A549 (cell line): ENCODE data around the gene ERICH6B. TPM values are rescaled to one million over a fixed set of nuclear protein-coding genes. Genes with fewer than 3 reads are reported as not detected.

ENCODE experiments used
- ATAC-seq, 2 experiments: fragments of 200-7000 bp in 1 of 2; fragments of >200 bp in 1 of 2; cut with Nextera tagmentation in 1 of 2; cut with Tn5 transposase in 1 of 2; 3 replicates each; pipeline versions ENCODE4 v1.8.0 to v1.9.1; 2018 to 2020; ENCODE audit warnings: mild to moderate bottlenecking in 1 of 2, moderate library complexity in 1 of 2
- CTCF ChIA-PET: fragments of 300-600 bp; sonication (Branson Sonifier 250); formaldehyde crosslinking; extraction: SDS; loops from one replicate; lab custom pipeline; 2021; ENCODE audit warnings: antibody characterized with exemption, inconsistent platforms; lab: Yijun Ruan, JAX
- POLR2A ChIA-PET: fragments of 350-600 bp; formaldehyde crosslinking; extraction: SDS; loops from one replicate; lab custom pipeline; 2021; ENCODE audit warnings: antibody characterized with exemption, inconsistent platforms; lab: Yijun Ruan, JAX
- DNase-seq, 2 experiments: peaks; one replicate each; pipeline versions ENCODE4 v3.0.0 to v3.0.0-alpha.2; 2011 to 2016; ENCODE audit warnings: low read depth in 1 of 2, low spot score in 1 of 2
- FAIRE-seq: peaks from 2 replicates; lab custom pipeline; 2011; peaks lifted over from hg19 to GRCh38; lab: Jason Lieb, UNC
- H3K27ac ChIP-seq, 2 experiments: fragments of >200 bp; sonication (Bioruptor Twin); formaldehyde crosslinking; 3 replicates each; pipeline ENCODE4 v1.5.1; 2016 to 2017
- H3K4me1 ChIP-seq: fragments of >200 bp; sonication (Bioruptor Twin); formaldehyde crosslinking; 3 replicates; pipeline ENCODE4 v1.6.1; 2016
- H3K4me2 ChIP-seq: fragments of >200 bp; sonication (Bioruptor Twin); formaldehyde crosslinking; 3 replicates; pipeline ENCODE4 v1.6.1; 2016
- H3K4me3 ChIP-seq: fragments of >200 bp; sonication (Bioruptor Twin); formaldehyde crosslinking; 3 replicates; pipeline ENCODE4 v1.5.1; 2016
- H3K9me3 ChIP-seq: fragments of >200 bp; sonication (Bioruptor Twin); formaldehyde crosslinking; 3 replicates; pipeline ENCODE4 v1.6.1; 2016
- CBX8 ChIP-seq: fragments of 200-600 bp; sonication (generic); IDR thresholded peaks from 2 replicates; pipeline ENCODE4 v1.6.1; 2016
- CEBPB ChIP-seq, 2 experiments: fragments of >200 bp in 1 of 2; sonication (Bioruptor Twin) in 1 of 2; formaldehyde crosslinking in 1 of 2; IDR thresholded peaks; 2 replicates each; pipeline ENCODE4 v1.6.1; 2012 to 2016
- E2F6 ChIP-seq: IDR thresholded peaks from 2 replicates; pipeline ENCODE4 v1.6.1; 2012; ENCODE audit warnings: low read depth, borderline replicate concordance
- EHF ChIP-seq: fragments of 250-450 bp; sonication (Bioruptor Pico); IDR thresholded peaks from 2 replicates; pipeline ENCODE4 v1.5.0; 2020; ENCODE audit warnings: mild to moderate bottlenecking
- ELK1 ChIP-seq: fragments of 150-350 bp; IDR thresholded peaks from 2 replicates; pipeline ENCODE4 v1.6.1; 2014; ENCODE audit warnings: low read depth, mild to moderate bottlenecking, low read length
- EP300 ChIP-seq, 2 experiments: fragments of >200 bp; sonication (Bioruptor Twin); formaldehyde crosslinking; IDR thresholded peaks; 2 replicates in 1 of 2; 3 replicates in 1 of 2; pipeline ENCODE4 v1.6.1; 2016 to 2017
- ESRRA ChIP-seq: fragments of 150-350 bp; IDR thresholded peaks from 2 replicates; pipeline ENCODE4 v1.6.1; 2014; ENCODE audit warnings: mild to moderate bottlenecking, low read length, borderline replicate concordance
- FOSL2 ChIP-seq, 2 experiments: fragments of 450-650 bp in 1 of 2; fragments of >200 bp in 1 of 2; sonication (Bioruptor Twin) in 1 of 2; formaldehyde crosslinking; IDR thresholded peaks; 2 replicates each; pipeline versions ENCODE4 v1.5.0 to v1.6.1; 2016 to 2020; ENCODE audit warnings: mild to moderate bottlenecking in 1 of 2, moderate library complexity in 1 of 2
- FOXS1 ChIP-seq: fragments of 250-450 bp; sonication (Bioruptor Pico); IDR thresholded peaks from 2 replicates; pipeline ENCODE4 v1.5.0; 2020; ENCODE audit warnings: mild to moderate bottlenecking, moderate library complexity
- HDAC2 ChIP-seq: fragments of 200-600 bp; sonication (generic); IDR thresholded peaks from 2 replicates; pipeline ENCODE4 v1.6.1; 2016
- HOXA7 ChIP-seq: fragments of 250-450 bp; sonication (Bioruptor Pico); IDR thresholded peaks from 2 replicates; pipeline ENCODE4 v1.5.0; 2020; ENCODE audit warnings: mild to moderate bottlenecking, moderate library complexity
- HOXB5 ChIP-seq: fragments of 250-450 bp; sonication (Bioruptor Pico); IDR thresholded peaks from 2 replicates; pipeline ENCODE4 v1.5.0; 2020; ENCODE audit warnings: mild to moderate bottlenecking, moderate library complexity
- JUN ChIP-seq, 2 experiments: fragments of >200 bp; sonication (Bioruptor Twin); formaldehyde crosslinking; IDR thresholded peaks; 2 replicates in 1 of 2; 3 replicates in 1 of 2; pipeline ENCODE4 v1.6.1; 2016 to 2017
- JUNB ChIP-seq: fragments of >200 bp; sonication (Bioruptor Twin); formaldehyde crosslinking; IDR thresholded peaks from 2 replicates; pipeline ENCODE4 v1.6.1; 2016
- KDM5A ChIP-seq: fragments of 200-600 bp; sonication (generic); IDR thresholded peaks from 2 replicates; pipeline ENCODE4 v1.6.1; 2016; ENCODE audit warnings: antibody characterized with exemption, mild to moderate bottlenecking
- MAFK ChIP-seq: fragments of 450-650 bp; IDR thresholded peaks from 2 replicates; pipeline ENCODE4 v1.6.1; 2014; ENCODE audit not compliant: partially characterized antibody
- NFE2L2 ChIP-seq: fragments of 150-350 bp; conservative IDR thresholded peaks from 2 replicates; pipeline ENCODE4 v1.6.1; 2014; ENCODE audit warnings: low read length
- PBX3 ChIP-seq: IDR thresholded peaks from 2 replicates; pipeline ENCODE4 v1.6.1; 2012
- PHF8 ChIP-seq: fragments of 200-600 bp; sonication (generic); IDR thresholded peaks from 2 replicates; pipeline ENCODE4 v1.6.1; 2016; ENCODE audit warnings: low read depth, mild to moderate bottlenecking, antibody characterized with exemption, moderate library complexity, borderline replicate concordance
- RAD21 ChIP-seq, 2 experiments: fragments of >200 bp in 1 of 2; sonication (Bioruptor Twin) in 1 of 2; formaldehyde crosslinking in 1 of 2; IDR thresholded peaks in 1 of 2; conservative IDR thresholded peaks in 1 of 2; 2 replicates in 1 of 2; 3 replicates in 1 of 2; pipeline ENCODE4 v1.6.1; 2012 to 2018; ENCODE audit warnings: inconsistent platforms in 1 of 2
- RCOR1 ChIP-seq: fragments of 150-350 bp; IDR thresholded peaks from 2 replicates; pipeline ENCODE4 v1.6.1; 2014; ENCODE audit warnings: antibody characterized with exemption, low read length, low read depth
- RFX5 ChIP-seq: fragments of 450-650 bp; IDR thresholded peaks from 2 replicates; pipeline ENCODE4 v1.7.1; 2014; ENCODE audit warnings: antibody characterized with exemption, mild to moderate bottlenecking, moderate library complexity
- TFCP2L1 ChIP-seq: fragments of 250-450 bp; sonication (Bioruptor Pico); IDR thresholded peaks from 2 replicates; pipeline ENCODE4 v1.5.0; 2021; ENCODE audit warnings: mild to moderate bottlenecking
- TP53 ChIP-seq: fragments of 250-450 bp; sonication (Bioruptor Pico); IDR thresholded peaks from 2 replicates; pipeline ENCODE4 v1.5.0; 2021; ENCODE audit warnings: mild to moderate bottlenecking, moderate library complexity
- ZC3H11A ChIP-seq: fragments of 450-650 bp; IDR thresholded peaks from 2 replicates; pipeline ENCODE4 v1.6.1; 2014; ENCODE audit warnings: antibody characterized with exemption, mild to moderate bottlenecking
- ZFP36 ChIP-seq: fragments of 450-650 bp; IDR thresholded peaks from 2 replicates; pipeline ENCODE4 v1.6.1; 2014; ENCODE audit warnings: borderline replicate concordance; ENCODE audit not compliant: partially characterized antibody
- ZNF302 ChIP-seq: fragments of 250-450 bp; sonication (Bioruptor Pico); IDR thresholded peaks from 2 replicates; pipeline ENCODE4 v1.9.0; 2021; ENCODE audit warnings: inconsistent platforms, mild to moderate bottlenecking, moderate library complexity
- WGBS: methylation state at CpG from one replicate; pipeline ENCODE4 v1.1.6; 2017; ENCODE audit errors: missing lambda C conversion rate; 5-methylcytosine and 5-hydroxymethylcytosine counted together
- polyA plus RNA-seq, 4 experiments: library from polyadenylated mRNA; depleted of rRNA in 3 of 4; stranded (reverse); fragments of >200 nt; fragmentation: RNase III in 1 of 4; extraction: RNeasy Plus Mini Kit Qiagen cat#74134 plus additional on column Dnase treatment in 1 of 4; gene quantifications; 2 replicates in 3 of 4; 3 replicates in 1 of 4; pipeline ENCODE4 v1.2.3, GENCODE V29; 2011 to 2017
- TF ChIP-seq, protein P1 (sequence below): fragments of >200 bp; sonication (Bioruptor Twin); formaldehyde crosslinking; IDR thresholded peaks from 3 replicates; pipeline ENCODE4 v1.5.1; 2016
- TF ChIP-seq, protein P2 (sequence below): fragments of 450-650 bp; IDR thresholded peaks from 2 replicates; pipeline ENCODE4 v1.6.1; 2014; ENCODE audit warnings: antibody characterized with exemption

ERICH6B gene
- polyA plus RNA-seq, 2 of the 4 experiments (the other 2 are of a cell fraction), result not detected

DNA sequence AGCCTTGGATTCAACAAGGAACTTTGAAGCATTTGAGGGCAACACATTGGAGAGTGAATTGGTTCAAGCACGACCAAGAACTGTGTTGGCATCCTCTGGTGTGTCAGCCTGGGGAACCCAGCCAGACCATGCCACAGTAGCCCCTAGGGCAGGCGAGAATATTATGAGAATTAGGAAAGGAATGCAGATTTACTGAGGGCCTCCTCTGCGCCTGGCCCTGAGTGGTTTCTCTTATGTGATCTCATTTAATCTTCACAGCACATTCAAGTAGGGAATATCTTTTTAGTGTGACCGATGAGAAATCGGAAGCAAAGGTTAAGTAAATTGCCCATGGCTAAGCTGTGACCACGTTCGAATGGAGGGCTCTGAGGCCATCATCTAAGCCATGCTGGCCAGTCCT lies 15.3 kb upstream of the ERICH6B start:
- Histone ChIP-seq H3K9me3 (no peaks in the 10 kb centered on the region), H3K4me2 (no peak overlapping the region), H3K4me1 (no peaks in the 10 kb centered on the region), H3K4me3 (no peak overlapping the region), H3K27ac (no peak overlapping the region)
- FAIRE-seq (no peak), ATAC-seq (no peak), DNase-seq (no peak)
- WGBS, result 35% methylated on average over 7 of the region's 7 CpGs
- TF ChIP-seq MAFK, result no peak
- no peak for TF ChIP-seq RFX5
- TF ChIP-seq EHF, result no peak
- no peak for TF ChIP-seq ZNF302
- no peak for TF ChIP-seq ZC3H11A
- TF ChIP-seq KDM5A, result no peak
- no peak for TF ChIP-seq HDAC2
- TF ChIP-seq E2F6, result no peak
- no peak for TF ChIP-seq NFE2L2
- no peak for TF ChIP-seq FOXS1 (CRISPR knock-in tag)
- no peak for TF ChIP-seq ESRRA
- CTCF ChIA-PET, result interaction anchor here (1.4 kb wide), 1 partner anchor 530 kb away, joined by 3 read pairs; no protein-coding TSS in a partner anchor
- POLR2A ChIA-PET, result no interaction called here

DNA sequence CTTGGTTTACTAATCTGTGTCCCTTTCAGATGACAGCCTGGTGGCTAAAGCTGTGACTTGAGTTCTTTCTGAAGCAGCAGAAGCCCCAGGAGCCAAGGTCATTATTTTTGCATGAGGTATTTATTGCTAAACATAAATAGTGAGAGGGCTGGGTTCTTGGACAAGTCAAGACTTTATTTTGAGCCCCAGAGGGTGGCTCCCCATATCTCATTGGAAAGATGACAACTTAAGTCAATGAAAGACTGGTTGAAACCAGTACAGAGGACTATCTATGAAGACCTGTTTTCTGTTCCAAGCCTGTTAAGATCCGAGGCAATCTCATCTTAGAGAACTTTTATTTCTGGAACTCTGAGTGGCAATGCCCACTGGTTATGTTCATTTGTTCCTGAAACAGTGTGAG lies 14.4 kb upstream of the ERICH6B start:
- no peak for DNase-seq
- FAIRE-seq, result no peak
- no peak for TF ChIP-seq JUNB
- no peak for TF ChIP-seq EP300 (IDR thresholded peaks at IDR 0.05)
- no peak for TF ChIP-seq MAFK
- TF ChIP-seq FOXS1 (CRISPR knock-in tag), result no peak
- no peak for TF ChIP-seq RCOR1
- TF ChIP-seq TP53, result no peak
- TF ChIP-seq CEBPB (IDR thresholded peaks at IDR 0.05), result no peak
- no peak for TF ChIP-seq HOXB5 (CRISPR knock-in tag)
- TF ChIP-seq, protein P1, sequence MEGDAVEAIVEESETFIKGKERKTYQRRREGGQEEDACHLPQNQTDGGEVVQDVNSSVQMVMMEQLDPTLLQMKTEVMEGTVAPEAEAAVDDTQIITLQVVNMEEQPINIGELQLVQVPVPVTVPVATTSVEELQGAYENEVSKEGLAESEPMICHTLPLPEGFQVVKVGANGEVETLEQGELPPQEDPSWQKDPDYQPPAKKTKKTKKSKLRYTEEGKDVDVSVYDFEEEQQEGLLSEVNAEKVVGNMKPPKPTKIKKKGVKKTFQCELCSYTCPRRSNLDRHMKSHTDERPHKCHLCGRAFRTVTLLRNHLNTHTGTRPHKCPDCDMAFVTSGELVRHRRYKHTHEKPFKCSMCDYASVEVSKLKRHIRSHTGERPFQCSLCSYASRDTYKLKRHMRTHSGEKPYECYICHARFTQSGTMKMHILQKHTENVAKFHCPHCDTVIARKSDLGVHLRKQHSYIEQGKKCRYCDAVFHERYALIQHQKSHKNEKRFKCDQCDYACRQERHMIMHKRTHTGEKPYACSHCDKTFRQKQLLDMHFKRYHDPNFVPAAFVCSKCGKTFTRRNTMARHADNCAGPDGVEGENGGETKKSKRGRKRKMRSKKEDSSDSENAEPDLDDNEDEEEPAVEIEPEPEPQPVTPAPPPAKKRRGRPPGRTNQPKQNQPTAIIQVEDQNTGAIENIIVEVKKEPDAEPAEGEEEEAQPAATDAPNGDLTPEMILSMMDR, result no peak
- no peak for TF ChIP-seq CBX8
- TF ChIP-seq RAD21 (conservative IDR thresholded peaks at IDR 0.05 in 1 of 2, IDR thresholded peaks at IDR 0.05 in 1 of 2), result no peak
- no peak for TF ChIP-seq RFX5
- TF ChIP-seq ZC3H11A, result no peak
- TF ChIP-seq FOSL2 (IDR thresholded peaks at IDR 0.05), result no peak
- TF ChIP-seq FOSL2 (CRISPR knock-in tag; IDR thresholded peaks at IDR 0.05), result no peak
- TF ChIP-seq PBX3, result no peak
- TF ChIP-seq PHF8, result no peak
- no peaks in the 10 kb centered on the region for H3K4me1 ChIP-seq
- H3K27ac ChIP-seq, result no peak overlapping the region
- ChIA-PET CTCF (no interaction called here), POLR2A (no interaction called here)
- no peak overlapping the region for H3K4me3 ChIP-seq
- 0% methylated on average over 1 of the region's 1 CpG for WGBS
- H3K9me3 ChIP-seq, result no peaks in the 10 kb centered on the region
- no peak overlapping the region for H3K4me2 ChIP-seq
- no peak for ATAC-seq

GRCh38 chr13:45628094-45628493 lies 12.6 kb upstream of the ERICH6B start:
- CTCF ChIA-PET, result interaction anchor here (0.9 to 1.3 kb wide), 2 partner anchors 9 to 91 kb away, joined by 3 read pairs; no protein-coding TSS in a partner anchor
- Histone ChIP-seq H3K27ac (no peak overlapping the region), H3K4me2 (no peak overlapping the region), H3K9me3 (no peaks in the 10 kb centered on the region), H3K4me3 (no peak overlapping the region), H3K4me1 (no peaks in the 10 kb centered on the region)
- no peak for ATAC-seq
- no peak for DNase-seq
- 8% methylated on average over 3 of the region's 3 CpGs for WGBS
- no peak for FAIRE-seq
- POLR2A ChIA-PET, result no interaction called here
- TF ChIP-seq RAD21 (conservative IDR thresholded peaks at IDR 0.05 in 1 of 2, IDR thresholded peaks at IDR 0.05 in 1 of 2) (no peak), ZFP36 (no peak), ELK1 (no peak), HOXA7 (CRISPR knock-in tag) (no peak), EHF (no peak), FOXS1 (CRISPR knock-in tag) (no peak), JUN (IDR thresholded peaks at IDR 0.05) (no peak), TFCP2L1 (CRISPR knock-in tag) (no peak), ESRRA (no peak), PBX3 (no peak), MAFK (no peak), RFX5 (no peak)
- TF ChIP-seq, protein P2, sequence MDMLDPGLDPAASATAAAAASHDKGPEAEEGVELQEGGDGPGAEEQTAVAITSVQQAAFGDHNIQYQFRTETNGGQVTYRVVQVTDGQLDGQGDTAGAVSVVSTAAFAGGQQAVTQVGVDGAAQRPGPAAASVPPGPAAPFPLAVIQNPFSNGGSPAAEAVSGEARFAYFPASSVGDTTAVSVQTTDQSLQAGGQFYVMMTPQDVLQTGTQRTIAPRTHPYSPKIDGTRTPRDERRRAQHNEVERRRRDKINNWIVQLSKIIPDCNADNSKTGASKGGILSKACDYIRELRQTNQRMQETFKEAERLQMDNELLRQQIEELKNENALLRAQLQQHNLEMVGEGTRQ, result no peak
